IPS-11a (cell line): ENCODE results near the gene GXYLT1.
A peak's percentile ranks its signal among the peaks of the same experiment; 100 is the strongest.
"Not testable (repeated sequence)": the region's sequence is repeated elsewhere in the genome, so short reads cannot be mapped to it uniquely, and the experiment has no call there.

Experiments
- H3K4me3 ChIP-seq: one replicate; pipeline ENCODE4 v1.5.1; 2013; ENCODE audit warnings: low read depth, low read length, control low read depth

GXYLT1 gene

GRCh38 chr12:42145197-42145549 is 499 bp upstream of the GXYLT1 start:
- peak overlapping the region; percentile 69 for H3K4me3 ChIP-seq

DNA sequence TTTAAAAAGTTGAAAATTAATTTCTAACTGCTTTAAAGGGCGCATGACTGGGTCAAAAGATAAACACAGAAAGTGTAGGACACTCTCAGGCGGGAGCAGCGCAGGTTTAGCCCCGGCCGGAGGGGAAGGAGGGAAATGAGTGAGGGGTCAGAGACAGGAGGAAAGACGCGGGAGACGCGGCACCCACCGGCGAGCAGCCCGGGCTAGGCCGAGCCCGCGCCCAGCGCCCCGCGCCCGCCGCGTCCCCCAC is 591 bp downstream of the GXYLT1 start:
- H3K4me3 ChIP-seq: peak overlapping the region; percentile 69

DNA sequence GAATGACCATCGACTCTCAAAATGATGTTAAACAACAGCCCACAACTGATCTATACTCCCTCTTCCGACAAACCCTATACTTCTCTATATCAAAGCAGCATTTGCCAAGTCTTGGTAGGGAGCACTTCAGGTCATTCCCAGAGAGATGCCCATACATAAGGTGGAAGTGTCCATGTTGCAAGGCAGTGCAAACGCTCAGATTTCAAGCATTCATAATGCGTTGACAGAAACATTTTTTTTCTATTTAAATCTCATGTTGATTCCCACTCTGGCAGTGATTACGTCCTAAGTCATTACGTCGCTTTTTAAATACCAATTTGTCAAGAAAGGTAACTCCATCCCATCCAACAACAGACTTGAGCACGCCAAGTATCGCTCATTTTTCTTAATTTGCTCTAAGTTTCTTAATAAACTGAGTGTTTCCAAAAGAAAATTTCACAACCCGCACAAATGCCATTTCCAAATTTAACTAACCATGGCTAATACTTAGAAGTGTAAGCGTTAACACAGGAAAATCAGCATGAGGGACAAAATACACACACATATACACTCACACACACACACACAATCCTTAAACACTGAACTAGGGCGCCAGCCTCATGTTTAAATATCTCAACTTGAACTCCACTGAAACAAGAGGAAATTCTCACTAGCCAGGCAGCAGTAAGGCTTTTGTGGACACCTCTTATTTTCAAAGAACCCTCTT is 1.1 kb downstream of the GXYLT1 start:
- peak overlapping the region; percentile 69 for H3K4me3 ChIP-seq

DNA sequence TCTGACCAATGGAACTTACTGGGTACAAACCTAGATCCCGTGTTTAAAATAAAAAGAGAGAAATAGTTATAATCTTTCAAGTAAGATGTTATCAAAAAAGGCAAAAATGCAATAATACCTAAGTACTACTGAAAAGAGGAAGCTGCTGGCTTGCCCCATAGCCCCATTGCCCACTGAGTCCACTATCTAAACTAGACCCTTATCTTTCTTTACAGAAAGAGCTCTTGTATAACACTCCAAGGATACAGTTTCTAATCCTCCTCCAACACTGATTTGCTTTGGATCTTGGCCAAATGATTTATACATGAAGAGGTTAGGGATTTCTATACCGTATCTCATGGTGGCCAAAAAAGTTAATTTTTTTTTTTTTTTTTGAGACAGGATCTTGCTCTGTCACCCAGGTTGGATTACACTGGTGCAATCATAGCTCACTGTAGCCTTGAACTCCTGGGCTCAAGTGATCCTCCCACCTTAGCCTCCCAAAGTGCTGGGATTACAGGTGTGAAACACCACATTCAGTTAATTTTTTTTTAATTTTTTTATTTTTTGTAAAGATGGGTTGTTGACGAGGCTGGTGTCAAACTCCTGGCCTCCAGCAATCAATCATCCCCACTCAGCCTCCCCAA is 2.6 kb downstream of the GXYLT1 start:
- no peak overlapping the region for H3K4me3 ChIP-seq

GRCh38 chr12:42140901-42141300 is 3.8 kb downstream of the GXYLT1 start:
- no peak overlapping the region for H3K4me3 ChIP-seq

- H3K4me3 ChIP-seq: no peak overlapping the region
Observed at GRCh38 chr12:42135259-42135814, 9.3 kb downstream of the GXYLT1 start.

- H3K4me3 ChIP-seq: no peak overlapping the region
Observed at GRCh38 chr12:42130672-42131402, 13.8 kb downstream of the GXYLT1 start.

DNA sequence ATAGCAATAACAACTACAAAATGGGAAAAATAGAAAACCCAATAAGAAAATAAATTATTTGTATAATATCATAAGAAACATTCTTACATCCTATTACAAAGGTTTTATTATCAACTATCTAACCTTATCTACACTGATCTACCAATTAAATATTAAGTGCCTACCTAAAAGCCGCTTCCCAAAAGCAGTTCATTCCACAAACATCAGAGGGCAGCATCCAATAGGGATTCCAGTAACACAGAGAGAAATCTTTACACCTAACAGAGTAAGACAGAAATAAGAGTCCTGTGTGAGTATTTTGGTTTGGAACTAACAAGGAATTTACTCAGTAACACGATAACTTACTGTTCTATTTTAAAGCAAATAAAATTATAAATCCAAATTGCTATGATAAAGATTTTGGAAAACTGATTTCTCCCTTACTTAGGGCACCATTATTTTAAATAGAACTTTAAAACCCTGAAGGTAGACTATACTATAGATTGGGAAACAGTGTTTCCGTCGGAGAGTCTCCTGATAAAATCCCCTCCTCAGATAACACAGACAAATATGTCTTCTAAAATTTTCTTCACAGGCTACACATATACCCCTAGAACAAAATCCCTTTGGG is 15.0 kb downstream of the GXYLT1 start:
- no peak overlapping the region for H3K4me3 ChIP-seq

DNA sequence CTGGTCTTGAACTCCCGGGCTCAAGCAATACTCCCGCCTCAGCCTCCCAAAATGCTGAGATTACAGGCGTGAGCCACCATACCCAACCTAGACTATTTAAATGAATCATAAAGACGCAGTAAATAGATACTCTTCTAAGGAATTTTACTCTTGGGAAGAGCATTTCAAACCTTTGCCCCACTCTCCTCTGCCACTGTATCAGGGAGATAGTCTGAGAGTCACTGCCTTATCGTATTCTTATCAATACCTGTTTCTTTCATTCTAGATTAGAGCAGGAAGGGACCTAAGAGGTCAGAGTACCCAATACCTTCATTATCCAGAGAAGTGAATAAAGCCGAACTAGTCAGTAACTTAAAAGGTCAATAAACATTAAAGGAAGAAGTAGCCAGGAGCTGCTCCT is 15.8 kb downstream of the GXYLT1 start:
- H3K4me3 ChIP-seq: no peak overlapping the region

DNA sequence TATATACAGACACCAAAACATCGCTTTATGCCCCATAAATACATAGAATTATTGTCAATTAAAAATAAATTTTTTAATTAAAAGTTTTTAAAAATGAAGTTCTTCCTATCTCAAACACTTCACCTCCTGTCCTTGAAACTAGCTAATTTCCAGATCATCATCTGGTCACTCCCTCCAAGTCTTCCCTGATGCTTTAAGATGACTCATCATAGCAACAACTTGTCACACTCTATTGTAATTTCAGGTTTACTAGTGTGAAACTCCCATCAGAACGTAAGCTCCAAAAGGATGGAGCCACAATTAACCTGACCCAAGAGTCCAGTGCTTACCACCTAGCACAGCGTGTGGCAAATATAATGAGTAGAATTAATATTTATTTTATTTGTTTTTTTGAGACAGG is 16.3 kb downstream of the GXYLT1 start:
- H3K4me3 ChIP-seq: no peak overlapping the region

DNA sequence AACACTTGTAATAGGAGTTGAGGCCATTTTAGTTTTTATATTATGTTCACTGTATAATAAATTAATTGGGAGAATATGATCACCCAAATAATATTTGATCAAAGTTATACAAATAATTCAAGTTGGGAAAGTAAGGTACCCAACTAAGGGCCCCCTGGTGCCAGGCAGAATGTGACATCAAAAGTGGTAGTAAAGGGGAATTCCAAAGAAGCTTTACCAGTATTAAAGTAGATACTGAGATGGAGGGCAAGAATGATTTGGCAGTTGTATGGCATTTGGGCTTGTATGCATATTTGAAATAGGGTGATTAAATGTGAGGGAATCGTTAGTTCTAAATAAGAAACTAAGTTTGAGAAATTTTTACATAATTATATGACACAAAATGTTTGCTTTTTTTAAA is 17.7 kb downstream of the GXYLT1 start:
- no peak overlapping the region for H3K4me3 ChIP-seq

GRCh38 chr12:42125388-42125767 is 19.3 kb downstream of the GXYLT1 start:
- H3K4me3 ChIP-seq: no peak overlapping the region

DNA sequence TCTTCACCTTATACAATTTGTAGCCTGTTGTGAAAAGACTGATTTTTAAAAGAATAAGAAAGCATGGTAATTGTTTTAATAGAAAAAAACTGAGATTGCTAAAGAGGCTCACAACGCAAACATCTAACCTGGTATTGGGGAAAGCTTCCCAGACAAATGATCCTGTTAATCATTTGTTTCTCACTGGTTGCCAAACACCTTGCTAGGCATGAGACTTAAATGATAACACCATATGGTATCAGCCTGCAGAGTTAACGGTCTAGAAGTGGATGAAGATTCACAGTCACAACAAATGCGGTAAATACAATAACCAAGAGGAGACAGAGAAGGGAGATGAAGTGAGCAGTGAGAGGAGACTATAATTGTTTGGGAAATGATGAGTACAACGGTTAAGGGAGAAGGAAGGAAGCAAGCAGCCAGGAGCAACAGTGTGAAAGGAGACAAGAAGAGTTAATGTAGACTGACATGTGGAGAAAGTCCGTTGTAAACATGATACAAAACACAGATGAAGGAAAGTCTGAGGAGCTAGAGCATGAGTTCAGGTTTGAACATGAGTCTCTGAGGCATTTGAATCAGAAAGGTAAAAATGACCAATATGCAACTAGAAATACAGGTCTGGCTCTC is 19.8 kb downstream of the GXYLT1 start:
- no peak overlapping the region for H3K4me3 ChIP-seq

DNA sequence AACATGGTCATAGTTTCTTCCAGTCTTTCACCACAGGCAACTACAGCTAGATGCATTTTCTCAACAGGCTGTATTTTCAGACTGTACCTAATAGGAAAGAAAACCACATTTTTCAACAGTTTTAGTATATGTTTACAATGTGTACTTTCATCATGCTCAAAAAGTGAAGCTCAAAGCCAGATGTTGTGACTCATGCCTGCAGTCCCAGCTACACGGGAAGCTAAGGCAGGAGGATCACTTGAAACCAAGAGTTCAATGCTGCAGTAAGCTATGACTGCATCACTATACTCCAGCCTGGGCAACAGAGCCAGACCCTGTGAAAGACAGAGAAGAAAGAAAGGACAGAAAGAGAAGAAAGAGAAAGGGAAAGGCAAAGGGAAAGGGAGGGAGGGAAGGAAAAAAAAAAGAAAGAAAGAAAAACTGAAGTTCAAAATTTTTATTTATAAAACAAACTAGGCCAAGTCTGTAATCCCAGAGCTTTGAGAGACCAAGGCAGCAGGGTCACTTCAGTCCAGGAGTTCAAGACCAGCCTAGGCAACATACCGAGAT is 25.5 kb downstream of the GXYLT1 start:
- H3K4me3 ChIP-seq: no peak overlapping the region

GRCh38 chr12:42118136-42118879 is 26.4 kb downstream of the GXYLT1 start:
- H3K4me3 ChIP-seq: no peak overlapping the region

GRCh38 chr12:42109031-42109430 is 35.6 kb downstream of the GXYLT1 start:
- no peak overlapping the region for H3K4me3 ChIP-seq

DNA sequence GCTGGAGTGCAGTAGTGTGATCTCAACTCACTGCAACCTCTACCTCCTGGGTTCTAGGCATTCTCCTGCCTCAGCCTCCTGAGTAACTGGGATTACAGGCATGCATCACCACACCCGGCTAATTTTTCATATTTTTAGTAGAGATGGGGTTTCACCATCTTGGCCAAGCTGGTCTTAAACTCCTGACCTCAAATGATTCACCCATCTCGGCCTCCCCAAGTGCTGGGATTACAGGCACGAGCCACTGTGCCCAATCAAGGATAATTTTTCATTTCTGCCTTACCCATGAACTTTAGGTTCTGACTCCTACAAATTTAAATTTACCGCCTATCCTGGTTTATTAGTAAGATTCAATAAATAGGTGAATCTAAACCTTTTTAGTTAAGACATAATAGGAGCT is 37.9 kb downstream of the GXYLT1 start:
- not testable (repeated sequence) for H3K4me3 ChIP-seq

- no peak overlapping the region for H3K4me3 ChIP-seq
Observed at GRCh38 chr12:42104784-42105183, 39.9 kb downstream of the GXYLT1 start.

GRCh38 chr12:42104087-42104486 is 40.6 kb downstream of the GXYLT1 start:
- no peak overlapping the region for H3K4me3 ChIP-seq

DNA sequence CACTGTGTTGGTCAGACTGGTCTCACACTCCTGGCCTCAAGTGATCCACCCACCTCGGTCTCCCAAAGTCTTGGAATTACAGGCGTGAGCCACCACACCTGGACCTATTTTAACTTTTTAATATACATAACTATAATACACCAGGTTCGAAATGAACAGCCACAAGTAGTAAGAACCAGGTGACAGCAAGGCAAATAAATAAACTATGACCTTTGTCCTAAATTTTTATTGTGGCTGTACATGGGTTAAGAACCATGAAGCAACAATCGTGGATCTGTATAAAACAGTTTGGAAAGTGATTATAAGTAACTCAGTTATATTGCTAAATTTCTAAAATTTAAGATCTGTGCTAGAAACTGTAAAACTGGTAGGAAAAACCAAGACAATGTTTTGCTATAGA is 41.5 kb downstream of the GXYLT1 start:
- no peak overlapping the region for H3K4me3 ChIP-seq
